GM18873 (cell line): ENCODE measurements around the gene RAMP2.
"Not testable (repeated sequence)": the region's sequence is repeated elsewhere in the genome, so short reads cannot be mapped to it uniquely, and the experiment has no call there.

ENCODE experiments used
- ATAC-seq: cut with Tn5 transposase; IDR thresholded peaks from one replicate; pipeline ENCODE4 v1.9.1; 2021; ENCODE audit warnings: mild to moderate bottlenecking, moderate library complexity, moderate number of reproducible peaks; ENCODE audit not compliant: unreplicated experiment, low FRiP score

RAMP2 gene

GRCh38 chr17:42767512-42767911, 6.5 kb downstream of the RAMP2 start:
- ATAC-seq: no peak

DNA sequence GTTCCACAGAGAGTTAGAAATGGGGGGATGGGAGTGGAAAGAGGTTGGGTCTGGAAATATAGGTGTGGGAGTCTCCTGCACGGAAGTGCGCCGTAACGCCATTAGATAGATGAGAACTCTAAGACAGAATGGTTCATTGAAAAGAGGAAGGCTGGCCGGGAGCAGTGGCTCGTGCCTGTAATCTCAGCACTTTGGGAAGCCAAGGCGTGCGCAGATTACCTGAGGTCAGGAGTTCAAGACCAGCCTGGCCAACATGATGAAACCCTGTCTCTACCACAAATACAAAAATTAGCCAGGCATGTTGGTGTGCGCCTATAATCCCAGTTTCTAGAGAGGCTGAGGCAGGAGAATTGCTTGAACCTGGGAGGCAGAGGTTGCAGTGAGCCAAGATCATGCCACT, 7.0 kb downstream of the RAMP2 start:
- not testable (repeated sequence) for ATAC-seq

DNA sequence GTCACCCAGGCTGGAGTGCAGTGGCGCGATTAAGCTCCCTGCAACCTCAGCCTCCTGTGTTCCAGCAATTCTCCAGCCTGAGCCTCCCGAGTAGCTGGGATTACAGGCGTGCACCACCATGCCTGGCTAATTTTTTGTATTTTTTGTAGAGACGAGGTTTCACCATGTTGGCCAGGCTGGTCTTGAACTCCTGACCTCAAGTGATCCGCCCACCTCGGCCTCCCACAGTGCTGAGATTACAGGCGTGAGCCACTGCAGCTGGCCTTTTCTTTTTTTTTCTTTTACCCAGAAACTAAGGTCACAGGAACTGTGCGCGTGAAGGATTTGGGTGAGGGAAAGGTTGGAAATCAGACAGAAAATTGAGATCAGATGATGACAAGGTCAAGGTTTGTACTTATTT, 8.9 kb downstream of the RAMP2 start:
- ATAC-seq: not testable (repeated sequence)

DNA sequence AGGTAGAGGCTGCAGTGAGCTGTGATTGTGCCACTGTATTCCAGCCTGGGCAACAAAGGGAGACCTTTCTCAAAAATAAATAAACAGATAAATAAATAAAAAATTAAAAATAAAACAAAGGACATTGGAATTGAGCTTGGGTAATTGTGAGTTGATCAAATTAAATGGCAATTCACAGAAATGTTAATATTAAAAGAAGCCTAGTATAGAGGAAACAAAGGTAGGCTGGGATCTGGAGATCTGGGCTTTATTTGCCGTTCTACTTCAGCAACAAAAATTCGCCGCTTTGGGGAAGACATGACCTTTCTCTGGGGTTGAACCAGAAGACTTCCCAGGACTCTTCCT, 11.9 kb downstream of the RAMP2 start:
- ATAC-seq: no peak

DNA sequence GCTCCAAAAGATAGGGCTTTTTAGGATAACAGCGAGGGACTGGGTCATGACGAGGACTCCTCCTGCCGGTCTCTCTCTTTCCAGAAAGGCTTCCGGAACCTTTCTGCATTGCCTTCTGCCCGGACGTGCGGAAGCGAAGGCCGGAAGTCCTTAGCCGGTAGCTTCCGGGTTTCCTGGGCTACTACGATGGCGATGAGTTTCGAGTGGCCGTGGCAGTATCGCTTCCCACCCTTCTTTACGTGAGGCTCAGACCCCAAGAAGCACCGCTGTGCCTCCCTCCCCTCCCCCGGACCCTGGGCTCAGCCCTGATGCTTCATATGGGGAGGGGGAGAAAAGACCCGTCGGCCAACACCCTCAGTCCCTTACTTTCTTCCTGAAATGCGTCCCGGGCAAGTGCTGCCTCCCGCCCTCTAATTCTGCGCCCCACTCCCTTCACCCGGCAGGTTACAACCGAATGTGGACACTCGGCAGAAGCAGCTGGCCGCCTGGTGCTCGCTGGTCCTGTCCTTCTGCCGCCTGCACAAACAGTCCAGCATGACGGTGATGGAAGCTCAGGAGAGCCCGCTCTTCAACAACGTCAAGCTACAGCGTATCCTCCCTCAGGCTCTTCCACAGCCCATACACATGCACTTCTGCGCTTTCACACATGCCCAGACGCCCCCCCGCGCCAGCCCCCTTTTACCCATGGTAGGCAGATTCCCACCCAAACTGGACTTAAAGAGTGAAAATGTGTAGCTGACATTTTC, 12.4 kb downstream of the RAMP2 start, which contains the start of gene VPS25:
TSS of gene VPS25 (plus strand) at position 160 of the 746 bp plus-strand sequence. CDS start at position 187, 27 bp downstream.
- no peak for ATAC-seq

DNA sequence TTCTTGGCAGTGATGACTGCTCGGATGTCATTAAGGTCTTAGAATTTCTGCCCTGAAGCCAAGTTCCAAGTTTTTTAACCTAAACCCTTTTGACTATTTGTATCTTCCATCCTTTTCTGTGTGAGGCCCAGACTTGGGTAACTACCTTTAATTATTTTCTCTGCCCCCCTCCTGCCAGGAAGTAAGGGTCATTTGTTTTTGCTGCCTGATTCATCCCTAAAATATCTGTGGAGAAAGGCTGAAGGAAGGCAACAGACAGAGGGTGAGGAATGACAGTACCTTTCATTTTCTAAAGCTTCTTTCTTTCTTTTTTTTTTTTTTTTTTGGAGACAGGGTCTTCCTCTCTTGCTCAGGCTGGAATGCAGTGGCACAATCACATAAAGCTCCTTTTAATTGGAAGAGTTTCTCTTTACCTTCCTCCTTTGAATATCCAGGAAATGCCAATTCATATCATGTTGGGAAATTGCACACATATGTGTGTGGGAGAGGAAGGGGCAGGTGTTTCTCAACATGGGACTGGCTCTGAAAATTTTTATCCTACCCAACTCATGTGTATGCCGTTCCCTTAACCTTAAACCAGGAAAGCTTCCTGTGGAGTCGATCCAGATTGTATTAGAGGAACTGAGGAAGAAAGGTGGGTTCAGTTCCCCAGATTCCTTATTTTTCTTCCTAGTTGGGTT, 13.2 kb downstream of the RAMP2 start:
- ATAC-seq: no peak

GRCh38 chr17:42775534-42776098, 14.6 kb downstream of the RAMP2 start:
- ATAC-seq: no peak

DNA sequence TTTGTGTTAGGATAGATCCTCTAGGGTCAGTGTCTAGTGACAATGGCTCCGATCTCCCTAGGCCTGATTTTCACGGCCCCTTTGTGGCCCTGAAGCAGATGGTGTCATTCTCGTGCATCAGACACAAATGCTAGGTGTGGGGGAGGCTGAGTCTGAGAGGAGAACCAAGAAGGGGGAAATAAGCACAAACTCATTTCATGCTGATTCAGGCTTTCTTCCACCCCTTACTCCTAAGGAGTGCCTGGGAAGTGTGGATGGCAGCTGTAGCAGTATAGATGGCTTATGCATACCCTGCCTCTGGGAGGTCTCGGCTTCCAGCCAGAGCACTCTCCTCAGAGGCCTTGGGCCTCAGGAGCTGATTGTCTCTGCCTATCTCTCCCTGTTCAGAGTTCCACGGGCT, 17.5 kb downstream of the RAMP2 start:
- no peak for ATAC-seq

DNA sequence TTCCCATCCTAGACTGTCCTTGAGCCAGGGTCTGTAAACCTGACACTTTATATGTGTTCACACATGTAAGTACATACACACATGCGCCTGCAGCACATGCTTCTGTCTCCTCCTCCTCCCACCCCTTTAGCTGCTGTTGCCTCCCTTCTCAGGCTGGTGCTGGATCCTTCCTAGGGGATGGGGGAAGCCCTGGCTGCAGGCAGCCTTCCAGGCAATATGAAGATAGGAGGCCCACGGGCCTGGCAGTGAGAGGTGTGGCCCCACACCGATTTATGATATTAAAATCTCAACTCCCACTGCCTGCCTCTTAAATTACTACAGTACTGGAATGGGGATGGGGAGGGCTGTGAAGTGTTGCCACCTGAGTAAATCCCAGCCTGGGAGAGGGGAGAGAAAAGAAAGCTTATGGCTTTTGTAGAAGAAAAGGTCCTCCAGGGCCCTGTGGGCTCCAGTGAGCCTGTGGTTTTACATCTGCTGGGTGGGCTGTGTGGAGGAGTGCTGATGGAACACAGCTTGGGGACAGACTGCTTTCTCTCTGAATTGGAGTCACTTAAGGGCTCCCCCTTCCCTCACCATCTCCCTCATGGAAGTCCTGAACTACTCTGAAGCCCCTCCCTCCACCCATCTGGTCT, 18.4 kb downstream of the RAMP2 start:
- ATAC-seq: no peak

DNA sequence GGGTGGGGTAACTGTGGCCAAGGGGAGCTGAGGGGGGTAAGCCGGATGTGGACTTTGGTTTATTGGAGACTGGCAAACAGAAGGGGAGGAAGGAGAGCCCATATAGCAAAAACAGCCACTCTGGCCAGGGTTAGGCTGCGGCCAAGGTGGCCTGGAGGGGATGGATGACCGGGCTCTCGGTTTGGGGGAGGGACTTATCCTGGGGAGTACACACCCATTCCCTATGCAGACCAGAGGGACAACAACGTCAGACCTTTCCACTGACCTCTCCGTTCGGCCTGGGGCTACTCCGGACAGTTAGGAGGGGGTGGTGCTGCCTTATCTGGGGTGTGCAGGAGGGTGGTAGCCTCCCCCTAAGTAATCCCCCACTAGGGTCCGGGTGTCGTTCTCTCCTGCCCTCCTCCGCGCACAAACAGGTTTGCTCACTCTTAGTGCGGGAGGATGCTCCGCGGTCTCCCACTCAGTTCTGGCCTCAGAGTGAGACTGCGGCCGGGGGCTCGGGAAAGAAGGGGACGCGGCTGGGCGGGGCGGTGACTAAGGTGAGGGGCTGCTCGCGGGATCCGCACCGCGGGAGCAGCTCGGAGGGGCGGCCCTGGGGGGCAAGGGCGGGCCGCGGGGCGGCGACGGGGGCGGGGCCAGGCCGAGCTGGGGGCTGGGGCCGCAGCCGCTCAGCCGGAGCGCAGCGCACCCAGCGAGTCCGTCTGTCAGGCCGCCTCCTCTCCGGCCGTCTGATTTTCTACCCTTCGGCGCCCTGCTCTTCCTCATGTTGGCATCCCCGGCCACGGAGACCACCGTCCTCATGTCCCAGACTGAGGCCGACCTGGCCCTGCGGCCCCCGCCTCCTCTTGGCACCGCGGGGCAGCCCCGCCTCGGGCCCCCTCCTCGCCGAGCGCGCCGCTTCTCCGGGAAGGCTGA, 19.2 kb downstream of the RAMP2 start, which contains the start of gene WNK4:
TSS of gene WNK4 (plus strand) at position 675 of the 915 bp plus-strand sequence. CDS start at position 764, 89 bp downstream.
- ATAC-seq: no peak

- ATAC-seq: no peak
Observed at GRCh38 chr17:42780851-42781638, 20.0 kb downstream of the RAMP2 start.

DNA sequence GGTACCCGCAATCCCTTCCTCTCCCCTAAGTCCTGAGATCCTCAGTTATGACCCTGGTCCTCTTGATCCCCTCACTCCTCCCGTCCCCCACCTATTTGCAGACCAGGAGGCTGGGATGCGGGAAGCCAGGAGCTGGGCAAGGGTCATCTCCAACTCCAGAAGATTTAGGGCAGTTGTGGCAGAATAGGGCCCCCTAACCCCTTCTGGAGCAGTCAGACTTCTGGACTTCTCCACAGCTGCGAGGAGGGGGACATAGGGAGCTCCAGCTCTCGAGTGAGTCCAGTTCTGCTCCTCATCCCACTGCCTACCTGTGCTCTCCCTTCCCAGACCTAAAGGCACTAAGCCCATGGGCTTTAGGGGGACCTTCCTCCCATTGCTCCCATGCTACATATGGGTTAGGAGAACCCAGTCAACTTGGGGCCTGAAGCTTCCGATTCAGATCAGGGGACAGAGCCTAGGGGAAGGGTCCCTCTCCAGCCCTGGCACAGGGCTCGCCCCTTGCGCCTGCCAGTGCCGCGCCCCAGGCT, 20.7 kb downstream of the RAMP2 start:
- no peak for ATAC-seq

- ATAC-seq: no peak
Observed at GRCh38 chr17:42782166-42783061, 21.4 kb downstream of the RAMP2 start.

DNA sequence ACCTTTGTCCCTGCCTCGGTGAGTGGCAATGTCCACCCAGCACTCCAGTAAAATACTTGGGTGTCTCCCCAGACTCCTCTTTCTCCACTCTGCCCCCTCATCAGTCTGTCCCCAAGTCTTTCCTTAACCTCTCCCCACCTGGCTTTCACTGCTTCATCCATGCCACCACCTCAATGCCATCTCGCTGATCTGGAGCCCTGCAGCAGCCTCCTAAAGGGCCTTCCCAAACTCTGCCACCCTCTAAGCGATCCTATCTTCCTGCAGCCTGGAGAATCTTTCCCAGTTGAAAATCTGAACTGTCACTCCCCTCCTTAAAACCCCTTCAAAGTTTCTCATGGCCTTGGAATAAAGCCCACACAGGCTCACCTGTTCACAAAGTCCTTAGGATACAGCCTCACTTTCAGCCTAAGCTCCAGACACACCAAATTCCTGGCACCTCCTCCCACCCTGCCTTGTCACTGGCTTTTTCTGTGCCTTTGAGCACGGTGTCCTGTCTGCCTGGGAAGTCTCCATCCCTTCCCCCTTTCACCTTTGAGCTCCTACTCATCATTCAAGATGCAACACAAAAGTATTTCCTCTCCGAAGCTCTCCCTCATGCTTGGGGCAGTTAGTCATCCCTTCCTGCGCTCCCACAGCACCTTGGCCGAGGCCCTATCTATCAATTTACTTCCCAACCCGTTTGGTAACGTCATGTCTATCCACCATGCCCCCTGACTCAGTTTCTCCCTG, 22.2 kb downstream of the RAMP2 start:
- ATAC-seq: no peak

DNA sequence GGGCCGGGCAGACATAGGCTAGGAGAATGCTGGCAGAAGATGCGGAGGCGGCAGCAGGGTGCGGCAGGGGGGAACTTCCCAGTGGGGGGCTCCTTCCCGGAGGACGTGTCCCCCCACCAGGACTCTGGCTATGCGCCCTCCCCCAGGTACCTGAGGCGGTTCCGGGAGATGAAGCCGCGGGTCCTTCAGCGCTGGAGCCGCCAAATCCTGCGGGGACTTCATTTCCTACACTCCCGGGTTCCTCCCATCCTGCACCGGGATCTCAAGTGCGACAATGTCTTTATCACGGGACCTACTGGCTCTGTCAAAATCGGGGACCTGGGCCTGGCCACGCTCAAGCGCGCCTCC, 22.7 kb downstream of the RAMP2 start:
- no peak for ATAC-seq

DNA sequence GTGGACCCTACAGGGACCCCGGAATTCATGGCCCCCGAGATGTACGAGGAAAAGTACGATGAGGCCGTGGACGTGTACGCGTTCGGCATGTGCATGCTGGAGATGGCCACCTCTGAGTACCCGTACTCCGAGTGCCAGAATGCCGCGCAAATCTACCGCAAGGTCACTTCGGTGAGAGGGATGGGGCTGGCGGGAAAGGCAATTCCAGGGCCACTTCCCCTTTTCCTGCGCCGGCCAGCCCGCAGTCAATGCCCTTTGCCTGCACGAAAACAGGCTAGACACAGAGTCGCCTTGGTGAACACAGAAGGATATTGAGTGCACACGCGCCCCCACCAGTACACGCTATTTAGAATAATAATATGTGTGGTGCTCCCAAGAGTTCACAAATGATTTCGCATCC, 23.4 kb downstream of the RAMP2 start:
- ATAC-seq: no peak

- ATAC-seq: no peak
Observed at GRCh38 chr17:42784811-42785592, 24.0 kb downstream of the RAMP2 start.
